Liver (tissue), 9 donors: ENCODE results near the gene PGS1. TPM values are rescaled to one million over a fixed set of nuclear protein-coding genes. Genes with fewer than 3 reads are reported as not detected.

Experiments used
- DNase-seq: peaks from one replicate; pipeline ENCODE4 v3.0.0-alpha.2; 2017; ENCODE audit warnings: low spot score
- H3K27ac ChIP-seq, 2 donors: one replicate each; pipeline ENCODE4 v1.7.0; 2013; ENCODE audit warnings: inconsistent platforms in 2 of 2, low read length in 2 of 2, control low read depth in 1 of 2, low read depth in 1 of 2, mild to moderate bottlenecking in 1 of 2
- H3K27me3 ChIP-seq, 4 donors: one replicate each; pipeline versions ENCODE4 v1.6.1 to v1.7.0; 2013; ENCODE audit warnings: low read length in 3 of 4, inconsistent platforms in 1 of 4, mild to moderate bottlenecking in 1 of 4, moderate library complexity in 1 of 4; ENCODE audit not compliant: control insufficient read depth in 4 of 4, insufficient read depth in 4 of 4
- H3K36me3 ChIP-seq, 4 donors: one replicate each; pipeline versions ENCODE4 v1.6.1 to v1.7.0; 2013; ENCODE audit warnings: low read length in 3 of 4, mild to moderate bottlenecking in 3 of 4, low read depth in 1 of 4, moderate library complexity in 1 of 4; ENCODE audit not compliant: control insufficient read depth in 4 of 4, insufficient read depth in 3 of 4
- H3K4me1 ChIP-seq, 4 donors: one replicate each; pipeline versions ENCODE4 v1.6.1 to v1.7.0; 2013; ENCODE audit warnings: low read length in 3 of 4, mild to moderate bottlenecking in 3 of 4, moderate library complexity in 1 of 4; ENCODE audit not compliant: control insufficient read depth in 4 of 4, insufficient read depth in 4 of 4
- H3K4me3 ChIP-seq, 3 donors: one replicate each; pipeline versions ENCODE4 v1.6.1 to v1.7.0; 2013; ENCODE audit warnings: low read length in 3 of 3, control low read depth in 1 of 3, low read depth in 1 of 3, mild to moderate bottlenecking in 1 of 3
- H3K9ac ChIP-seq, 2 donors: one replicate each; pipeline ENCODE4 v1.7.0; 2013; ENCODE audit warnings: low read length in 2 of 2, mild to moderate bottlenecking in 2 of 2, moderate library complexity in 2 of 2, control low read depth in 1 of 2, low read depth in 1 of 2
- H3K9me3 ChIP-seq, 4 donors: one replicate each; pipeline versions ENCODE4 v1.6.1 to v1.7.0; 2013; ENCODE audit warnings: low read length in 3 of 4; ENCODE audit not compliant: control insufficient read depth in 4 of 4
- ATF3 ChIP-seq: IDR thresholded peaks from 2 replicates; pipeline ENCODE4 v1.6.1; 2016; ENCODE audit warnings: antibody characterized with exemption
- CTCF ChIP-seq: fragments of 150-350 bp; IDR thresholded peaks from 2 replicates; pipeline ENCODE4 v1.5.1; 2017; ENCODE audit warnings: improper control_type of control experiment, low read depth, low read length; ENCODE audit not compliant: missing input control
- EGR1 ChIP-seq, 2 donors: IDR thresholded peaks; 2 replicates each; pipeline ENCODE4 v1.6.1; 2016 to 2018; ENCODE audit warnings: antibody characterized with exemption in 2 of 2, low read depth in 2 of 2
- FOXA1 ChIP-seq: IDR thresholded peaks from 2 replicates; pipeline ENCODE4 v1.6.1; 2016; ENCODE audit warnings: antibody characterized with exemption
- FOXA2 ChIP-seq: IDR thresholded peaks from 2 replicates; pipeline ENCODE4 v1.6.1; 2016; ENCODE audit warnings: antibody characterized with exemption
- GABPA ChIP-seq, 2 donors: IDR thresholded peaks in 1 of 2; conservative IDR thresholded peaks in 1 of 2; 2 replicates each; pipeline ENCODE4 v1.6.1; 2016; ENCODE audit warnings: antibody characterized with exemption in 2 of 2, mild to moderate bottlenecking in 1 of 2, moderate library complexity in 1 of 2
- HNF4A ChIP-seq, 2 donors: conservative IDR thresholded peaks; 2 replicates each; pipeline ENCODE4 v1.6.1; 2016; ENCODE audit warnings: antibody characterized with exemption in 2 of 2, mild to moderate bottlenecking in 2 of 2
- HNF4G ChIP-seq: IDR thresholded peaks from 2 replicates; pipeline ENCODE4 v1.6.1; 2016; ENCODE audit warnings: antibody characterized with exemption
- JUND ChIP-seq, 2 donors: IDR thresholded peaks; 2 replicates each; pipeline ENCODE4 v1.6.1; 2016; ENCODE audit warnings: antibody characterized with exemption in 2 of 2
- NR2F2 ChIP-seq: IDR thresholded peaks from 2 replicates; pipeline ENCODE4 v1.6.1; 2016; ENCODE audit warnings: antibody characterized with exemption
- RAD21 ChIP-seq, 2 donors: IDR thresholded peaks; 2 replicates each; pipeline ENCODE4 v1.6.1; 2016; ENCODE audit warnings: antibody characterized with exemption in 2 of 2, mild to moderate bottlenecking in 2 of 2
- REST ChIP-seq: IDR thresholded peaks from 2 replicates; pipeline ENCODE4 v1.6.1; 2016; ENCODE audit warnings: antibody characterized with exemption, mild to moderate bottlenecking
- RXRA ChIP-seq, 2 donors: IDR thresholded peaks; 2 replicates each; pipeline ENCODE4 v1.6.1; 2017 to 2018; ENCODE audit warnings: antibody characterized with exemption in 2 of 2, mild to moderate bottlenecking in 1 of 2
- SP1 ChIP-seq: IDR thresholded peaks from 2 replicates; pipeline ENCODE4 v1.6.1; 2018; ENCODE audit warnings: antibody characterized with exemption, mild to moderate bottlenecking
- TAF1 ChIP-seq: conservative IDR thresholded peaks from 2 replicates; pipeline ENCODE4 v1.6.1; 2016; ENCODE audit warnings: antibody characterized with exemption, mild to moderate bottlenecking
- YY1 ChIP-seq: IDR thresholded peaks from 2 replicates; pipeline ENCODE4 v1.6.1; 2016; ENCODE audit warnings: antibody characterized with exemption, mild to moderate bottlenecking
- ZBTB33 ChIP-seq: IDR thresholded peaks from 2 replicates; pipeline ENCODE4 v1.6.1; 2016; ENCODE audit warnings: antibody characterized with exemption
- WGBS: extraction: QIAGEN DNeasy Blood & Tissue Kit; methylation state at CpG from one replicate; pipeline ENCODE4 v1.1.7; 2013; 5-methylcytosine and 5-hydroxymethylcytosine counted together
- polyA plus RNA-seq, 2 donors: library from polyadenylated mRNA; stranded (reverse) in 1 of 2; unstranded in 1 of 2; fragments of 200-250 nt in 1 of 2; fragments of >200 nt in 1 of 2; fragmentation: Nextera tagmentation in 1 of 2; extraction: Ambion mirVana in 1 of 2; gene quantifications; one replicate each; pipeline versions ENCODE4 v1.2.1 to v1.2.3, GENCODE V29; 2013 to 2015
- total RNA-seq, 2 donors: library from RNA; depleted of rRNA; stranded (reverse); fragments of >200 nt; gene quantifications; one replicate each; pipeline ENCODE4 v1.2.3, GENCODE V29; 2014
- TF ChIP-seq, protein P1 (sequence below): IDR thresholded peaks from 2 replicates; pipeline ENCODE4 v1.6.1; 2016; ENCODE audit warnings: antibody characterized with exemption
- donor health status: healthy.
- donor health status: healthy.
- donor health status: healthy.
- donor health status: healthy.
- donor health status: healthy.

Gene PGS1
- total and polyA plus RNA-seq, 4 donors = 8.1 to 24.1 (median 12.2) TPM

DNA sequence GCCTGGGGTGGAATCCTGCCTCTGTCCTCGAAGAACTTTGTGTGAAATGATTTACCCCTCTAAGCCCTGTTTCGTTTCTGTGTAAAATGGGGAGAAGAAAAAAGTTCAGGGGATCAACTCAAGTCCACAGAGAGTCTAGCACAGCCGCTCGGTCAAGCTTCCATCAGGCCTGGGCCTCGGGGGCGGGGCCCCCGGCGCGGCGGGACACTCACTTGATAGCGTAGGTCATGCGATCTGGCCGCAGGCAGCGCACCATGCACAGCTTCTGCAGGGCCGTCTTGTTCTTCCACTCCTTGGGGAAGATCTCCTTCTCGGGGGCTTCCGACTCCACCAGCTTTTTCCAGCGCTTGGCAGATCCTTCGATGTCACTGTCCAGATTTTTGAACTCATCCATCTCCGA is 65.9 kb downstream of the PGS1 start:
- no peak for TF ChIP-seq HNF4A (conservative IDR thresholded peaks at IDR 0.05)
- no peak for TF ChIP-seq JUND (IDR thresholded peaks at IDR 0.05)
- TF ChIP-seq SP1 = no peak
- TF ChIP-seq CTCF = no peak
- TF ChIP-seq ZBTB33 = no peak
- no peak for TF ChIP-seq TAF1
- TF ChIP-seq FOXA2 = no peak
- no peak for TF ChIP-seq GABPA (IDR thresholded peaks at IDR 0.05 in 1 of 2, conservative IDR thresholded peaks at IDR 0.05 in 1 of 2)
- no peak for TF ChIP-seq EGR1 (IDR thresholded peaks at IDR 0.05; ENCODE audit: low read depth in 2 of 2)
- no peak for TF ChIP-seq YY1
- no peak for TF ChIP-seq NR2F2
- TF ChIP-seq, protein P1, sequence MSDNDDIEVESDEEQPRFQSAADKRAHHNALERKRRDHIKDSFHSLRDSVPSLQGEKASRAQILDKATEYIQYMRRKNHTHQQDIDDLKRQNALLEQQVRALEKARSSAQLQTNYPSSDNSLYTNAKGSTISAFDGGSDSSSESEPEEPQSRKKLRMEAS = no peak
- TF ChIP-seq REST = no peak
- TF ChIP-seq HNF4G = no peak
- no peak for TF ChIP-seq ATF3
- TF ChIP-seq RAD21 (IDR thresholded peaks at IDR 0.05) = no peak
- TF ChIP-seq RXRA (IDR thresholded peaks at IDR 0.05) = no peak
- no peak for TF ChIP-seq FOXA1
- no peak for DNase-seq
- no peaks in the 10 kb centered on the region for H3K4me1 ChIP-seq
- H3K9ac ChIP-seq = no peak overlapping the region
- no peaks in the 10 kb centered on the region for H3K9me3 ChIP-seq
- no peaks in the 10 kb centered on the region for H3K36me3 ChIP-seq
- H3K27me3 ChIP-seq = no peaks in the 10 kb centered on the region
- H3K4me3 ChIP-seq = no peak overlapping the region
- WGBS = 84% methylated on average over 20 of the region's 20 CpGs
- H3K27ac ChIP-seq = no peak overlapping the region

DNA sequence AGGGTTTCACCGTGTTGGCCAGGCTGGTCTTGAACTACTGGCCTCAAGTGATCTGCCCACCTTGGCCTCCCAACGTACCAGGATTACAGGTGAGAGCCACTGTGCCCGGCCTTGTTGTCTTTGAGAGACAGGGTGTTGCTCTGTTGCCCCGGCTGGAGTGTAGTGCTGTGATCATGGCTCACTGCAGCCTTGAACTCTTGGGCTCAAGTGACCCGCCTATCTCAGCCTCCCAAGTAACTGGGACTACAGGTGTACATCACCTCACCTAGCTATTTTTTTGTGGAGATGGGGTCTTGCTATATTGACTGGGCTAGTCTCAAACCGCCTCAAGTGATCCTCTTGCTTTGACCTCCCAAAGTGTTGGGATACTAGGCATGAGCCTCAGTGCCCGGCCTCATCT is 68.4 kb downstream of the PGS1 start:
- H3K36me3 ChIP-seq = no peaks in the 10 kb centered on the region
- TF ChIP-seq RAD21 (IDR thresholded peaks at IDR 0.05) (no peak), FOXA1 (no peak), NR2F2 (no peak)
- 94% methylated on average over 7 of the region's 7 CpGs for WGBS
- DNase-seq = no peak
- H3K27ac ChIP-seq = no peak overlapping the region
- H3K4me3 ChIP-seq = no peak overlapping the region
- H3K9me3 ChIP-seq = no peaks in the 10 kb centered on the region
- no peaks in the 10 kb centered on the region for H3K27me3 ChIP-seq
- H3K9ac ChIP-seq = no peak overlapping the region
- no peaks in the 10 kb centered on the region for H3K4me1 ChIP-seq
